Stimulated activated CD8-positive, alpha-beta memory T cell treated with anti-CD3 and anti-CD28 coated beads, Interleukin-4, amount 100 ng/mL, for 4 hours (primary cell): ENCODE measurements around the gene ATP8B3.
"Not testable (repeated sequence)": the region's sequence is repeated elsewhere in the genome, so short reads cannot be mapped to it uniquely, and the experiment has no call there.

Experiments used
- DNase-seq, 2 donors: peaks; one replicate each; pipeline ENCODE4 v3.0.0-alpha.2; 2020; ENCODE audit warnings: low read depth in 2 of 2, low spot score in 1 of 2

ATP8B3 gene

GRCh38 chr19:1770866-1771576, 41.1 kb downstream of the ATP8B3 start:
- no peak for DNase-seq

GRCh38 chr19:1769645-1769985, 42.5 kb downstream of the ATP8B3 start:
- DNase-seq = no peak

DNA sequence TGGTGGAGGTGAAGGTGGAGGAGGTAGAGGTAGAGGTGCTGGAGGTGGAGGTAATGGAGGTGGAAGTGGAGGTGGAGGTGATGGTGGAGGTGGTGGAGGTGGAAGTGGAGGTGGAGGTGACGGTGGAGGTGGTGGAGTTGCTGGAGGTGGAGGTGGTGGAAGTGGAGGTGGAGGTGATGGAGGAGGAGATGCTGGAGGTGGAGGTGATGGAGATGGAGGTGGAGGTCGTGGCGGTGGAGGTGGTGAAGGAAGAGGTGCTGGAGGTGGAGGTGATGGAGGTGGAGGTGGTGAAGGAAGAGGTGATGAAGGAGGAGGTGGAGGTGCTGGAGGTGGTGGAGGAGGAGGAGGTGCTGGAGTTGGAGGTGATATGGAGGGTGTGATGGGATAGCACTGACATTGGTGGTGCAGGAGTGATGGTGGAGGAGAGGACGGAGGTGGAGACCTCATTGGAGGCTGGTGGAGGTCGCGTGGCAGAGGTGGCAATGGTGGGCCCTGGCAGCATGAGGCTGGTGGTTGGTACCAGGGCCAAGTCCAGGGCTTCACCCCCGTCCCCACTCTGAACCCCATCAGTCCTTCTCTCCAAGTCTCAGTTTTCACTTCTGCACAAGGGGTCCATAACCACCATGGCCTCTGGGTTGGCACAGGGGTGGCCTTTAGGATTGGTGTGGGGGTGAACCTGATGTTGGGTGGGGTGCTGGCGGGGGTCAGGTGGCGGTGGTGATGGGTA, 43.0 kb downstream of the ATP8B3 start:
- DNase-seq = no peak

- DNase-seq = no peak
Observed at GRCh38 chr19:1768248-1768647, 43.8 kb downstream of the ATP8B3 start.

- peak; percentile 14 to 33 for DNase-seq
Observed at GRCh38 chr19:1767464-1767933, 44.6 kb downstream of the ATP8B3 start.

- DNase-seq = no peak
Observed at GRCh38 chr19:1766800-1767352, 45.2 kb downstream of the ATP8B3 start.

DNA sequence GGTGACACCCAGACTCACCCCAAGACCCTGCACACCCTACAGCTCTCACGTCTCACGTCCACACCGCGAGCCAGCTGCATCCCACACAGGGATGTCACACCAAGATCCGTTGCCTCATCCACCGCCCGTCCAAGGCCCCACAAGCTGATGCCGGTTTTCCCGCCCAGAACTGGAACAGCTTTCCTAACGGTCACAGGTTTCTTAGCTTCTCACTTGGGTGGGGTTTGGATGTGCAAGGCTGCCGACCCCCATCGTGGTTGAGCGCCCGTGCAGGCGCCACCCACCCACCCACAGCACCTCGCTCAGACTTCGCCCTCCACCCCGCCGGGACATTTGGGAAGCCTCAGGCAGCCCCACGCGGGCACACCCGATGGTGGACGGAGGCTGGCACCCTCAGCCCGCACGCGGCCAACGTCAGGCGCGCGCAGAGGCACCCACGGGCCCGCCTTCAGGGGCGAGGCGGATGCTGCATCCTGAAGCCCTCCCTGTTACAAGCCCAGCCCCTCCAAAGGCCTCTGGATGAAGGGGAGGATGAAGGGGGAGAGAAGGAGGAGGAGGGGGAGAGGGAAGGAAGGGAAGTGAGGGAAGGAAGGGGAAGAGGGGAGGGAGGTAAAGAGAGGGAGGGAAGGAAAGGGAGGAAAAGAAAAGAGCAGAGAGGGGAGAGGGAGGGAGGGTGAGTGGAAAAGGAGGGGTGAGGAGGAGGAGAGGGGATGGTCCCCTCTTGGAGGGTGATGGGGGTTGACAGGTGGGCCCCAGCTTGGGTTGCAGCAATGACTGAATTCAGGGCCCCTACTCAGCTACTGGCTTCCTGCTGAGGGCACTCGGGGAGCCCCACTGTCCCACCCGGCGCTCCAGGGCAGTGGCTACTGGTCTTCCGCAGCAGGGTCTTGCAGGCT, 45.9 kb downstream of the ATP8B3 start:
- DNase-seq = no peak

DNA sequence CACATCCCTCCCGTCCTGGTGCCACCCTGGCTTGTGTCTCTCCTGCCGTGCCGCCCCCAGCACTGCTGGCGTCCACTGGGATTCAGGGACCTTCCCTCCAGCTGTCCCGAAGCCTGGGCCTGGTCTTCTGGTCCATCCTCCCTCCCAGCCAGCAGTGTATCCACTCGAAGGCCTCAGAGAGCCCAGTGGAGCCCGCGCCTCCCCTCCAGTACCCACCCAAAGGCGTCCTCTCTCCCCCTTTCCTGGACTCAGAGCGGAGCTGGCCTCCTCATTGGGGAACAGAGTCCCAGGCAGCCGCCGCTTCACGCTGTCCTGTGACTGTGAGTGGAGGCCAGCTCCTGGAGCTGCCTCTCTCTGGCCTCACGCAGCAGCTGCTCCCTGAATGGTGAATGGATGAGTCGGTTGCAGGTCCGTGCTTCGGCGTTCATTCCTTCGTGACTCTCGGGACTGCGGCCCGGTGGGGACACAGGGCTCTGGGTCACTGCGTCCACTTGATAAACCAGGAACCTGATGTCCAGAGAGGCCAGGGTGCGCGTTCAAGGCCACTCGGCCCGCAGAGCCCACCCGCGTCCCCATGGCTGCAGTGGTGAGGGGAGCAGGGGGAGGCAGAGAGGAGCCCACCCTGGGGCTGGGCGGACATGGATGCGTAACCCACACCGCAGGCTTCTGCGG, 46.7 kb downstream of the ATP8B3 start:
- DNase-seq = no peak

DNA sequence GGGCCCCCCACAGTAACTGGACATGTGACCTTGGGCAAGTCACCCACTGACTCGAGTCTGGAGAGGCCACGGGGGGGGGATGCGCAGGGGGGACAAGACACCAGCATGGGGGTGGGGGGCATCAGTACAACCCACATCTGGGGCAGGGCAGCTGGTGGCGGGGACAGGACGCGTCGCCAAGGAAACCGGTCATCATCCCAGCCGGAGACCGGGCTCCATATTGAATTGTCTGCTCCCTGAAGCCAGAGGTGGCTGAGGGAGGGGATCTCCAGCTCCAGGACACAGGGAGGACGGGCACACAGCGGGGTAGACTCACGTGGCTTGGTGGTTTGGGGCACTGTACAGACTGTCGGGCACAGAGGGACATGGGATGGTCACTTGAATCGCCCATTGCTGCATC, 47.3 kb downstream of the ATP8B3 start:
- no peak for DNase-seq

- DNase-seq = no peak
Observed at GRCh38 chr19:1763648-1764639, 48.1 kb downstream of the ATP8B3 start.

GRCh38 chr19:1762243-1763117, 49.6 kb downstream of the ATP8B3 start:
- no peak for DNase-seq

- DNase-seq = no peak
Observed at GRCh38 chr19:1761528-1762242, 50.4 kb downstream of the ATP8B3 start.

- not testable (repeated sequence) for DNase-seq
Observed at GRCh38 chr19:1760786-1761527, 51.1 kb downstream of the ATP8B3 start.

DNA sequence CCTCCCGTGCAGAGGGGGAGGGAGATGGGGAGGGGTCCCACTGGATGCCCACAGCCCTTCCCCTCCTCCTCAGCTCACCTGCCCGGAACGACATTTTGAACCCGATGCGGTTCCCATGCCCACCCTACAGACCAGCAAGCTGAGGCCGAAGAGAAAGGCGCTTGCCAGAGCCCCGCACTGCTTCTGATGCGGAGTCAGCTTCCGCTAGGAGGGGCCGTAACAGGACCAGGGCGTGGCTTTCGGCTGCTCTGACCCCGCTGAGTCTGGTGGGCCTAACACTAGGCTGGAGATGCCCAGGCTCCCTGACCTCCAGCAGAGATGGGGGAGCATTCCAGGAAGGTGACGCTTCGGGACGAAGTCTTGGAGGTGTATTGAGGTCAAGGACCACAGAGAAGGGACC, 52.1 kb downstream of the ATP8B3 start:
- DNase-seq = no peak

DNA sequence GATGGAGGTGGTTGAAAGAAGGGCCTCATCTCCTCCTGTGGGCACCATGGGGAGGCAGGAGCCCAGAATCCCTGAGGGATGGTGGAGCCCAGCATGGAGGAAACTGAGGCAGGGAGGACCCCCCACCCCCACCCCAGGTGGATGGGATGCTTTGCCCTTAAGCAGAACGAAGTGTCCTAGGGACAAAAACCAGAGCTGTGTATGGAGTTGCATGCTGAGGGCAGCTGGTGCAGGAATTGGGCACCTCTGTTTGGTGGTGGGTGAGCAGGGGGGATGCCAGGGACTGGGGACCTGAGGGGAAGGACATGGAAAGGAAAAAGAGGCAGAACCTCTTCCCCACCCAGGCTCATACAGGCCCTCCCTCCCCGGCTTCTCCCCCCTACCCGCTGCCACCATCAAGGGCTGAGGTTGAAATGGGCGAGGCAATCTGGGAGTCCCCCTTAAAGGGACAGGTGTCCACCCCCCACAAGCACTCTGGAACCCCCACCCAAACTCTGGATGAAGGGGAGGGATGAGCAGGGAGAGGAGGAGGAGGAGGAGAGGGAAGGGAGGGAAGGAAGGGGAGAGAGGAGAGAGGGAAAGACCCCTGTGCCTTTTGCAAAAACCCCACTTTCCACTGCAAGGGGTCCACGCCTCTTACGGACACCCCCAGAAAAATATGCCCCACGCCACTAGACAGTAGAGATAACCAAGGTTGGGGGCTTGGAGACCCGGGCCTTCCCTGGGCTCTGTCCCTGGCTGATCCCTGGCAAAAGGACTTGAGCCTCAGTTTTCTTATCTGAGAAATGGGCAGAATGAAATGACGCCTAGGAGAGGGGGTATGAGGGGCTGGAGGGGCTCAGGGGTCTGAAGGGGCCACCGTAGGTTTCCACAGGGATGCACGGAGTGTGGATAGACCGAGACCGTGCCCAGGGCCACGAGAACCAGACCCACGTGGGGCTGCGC, 52.8 kb downstream of the ATP8B3 start:
- no peak for DNase-seq

DNA sequence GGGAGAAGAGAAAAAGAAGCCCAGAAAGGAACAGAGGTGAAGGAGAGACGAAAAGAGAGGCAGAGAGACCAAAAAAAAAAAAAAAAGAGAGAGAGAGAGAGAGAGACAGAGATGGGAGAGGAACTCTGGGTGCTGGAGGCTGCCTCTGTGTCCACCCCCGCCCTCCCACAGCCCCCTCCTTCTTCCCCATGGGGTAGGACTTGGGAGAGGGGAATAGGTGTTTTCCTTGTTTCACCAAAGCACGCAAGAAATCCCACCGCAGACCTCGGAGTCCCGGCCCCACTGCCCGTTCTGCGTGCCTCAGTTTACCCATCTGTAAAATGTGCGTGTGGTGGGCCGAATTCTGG, 53.9 kb downstream of the ATP8B3 start:
- no peak for DNase-seq
